Transverse colon (tissue), 4 donors: ENCODE measurements around the gene CFAP97. TPM values are rescaled to one million over a fixed set of nuclear protein-coding genes. Genes with fewer than 3 reads are reported as not detected.
A peak's percentile ranks its signal among the peaks of the same experiment; 100 is the strongest.
"Not testable (repeated sequence)": the region's sequence is repeated elsewhere in the genome, so short reads cannot be mapped to it uniquely, and the experiment has no call there.

Experiments
- DNase-seq: peaks from one replicate; pipeline ENCODE4 v3.0.0-alpha.2; 2019
- H3K27ac ChIP-seq, 4 donors: fragments of 200-600 bp; sonication (generic); 2 replicates each; pipeline ENCODE4 v1.5.1; 2016 to 2018; ENCODE audit warnings: inconsistent platforms in 4 of 4
- H3K27me3 ChIP-seq: fragments of 200-600 bp; sonication (generic); 2 replicates; pipeline ENCODE4 v1.5.1; 2017; ENCODE audit warnings: inconsistent platforms
- H3K36me3 ChIP-seq, 4 donors: fragments of 200-600 bp; sonication (generic); 2 replicates each; pipeline ENCODE4 v1.5.1; 2017 to 2019; ENCODE audit warnings: inconsistent platforms in 4 of 4
- H3K4me1 ChIP-seq, 4 donors: fragments of 200-600 bp; sonication (generic); 2 replicates each; pipeline ENCODE4 v1.5.1; 2017 to 2020; ENCODE audit warnings: inconsistent platforms in 4 of 4
- H3K4me3 ChIP-seq, 4 donors: fragments of 200-600 bp; sonication (generic); 1 replicate in 1 of 4; 2 replicates in 3 of 4; pipeline versions ENCODE4 v1.5.1 to v1.6.1; 2017 to 2019; ENCODE audit warnings: inconsistent platforms in 4 of 4
- H3K9me3 ChIP-seq, 2 donors: fragments of 200-600 bp; sonication (generic); 2 replicates each; pipeline ENCODE4 v1.5.1; 2017 to 2019; ENCODE audit warnings: inconsistent platforms in 2 of 2
- CTCF ChIP-seq, 5 experiments: fragments of 200-600 bp in 3 of 5; fragments of 450-650 bp in 2 of 5; sonication (generic) in 3 of 5; IDR thresholded peaks; 1 replicate in 2 of 5; 2 replicates in 3 of 5; pipeline ENCODE4 v1.5.1; 2016 to 2017; ENCODE audit warnings: antibody characterized with exemption in 5 of 5, inconsistent platforms in 3 of 5, mild to moderate bottlenecking in 2 of 5, moderate library complexity in 1 of 5
- EP300 ChIP-seq: sonication (generic); formaldehyde crosslinking; IDR thresholded peaks from one replicate; pipeline ENCODE4 v1.6.1; 2017; ENCODE audit warnings: antibody characterized with exemption, low read depth
- POLR2A ChIP-seq: fragments of 450-650 bp; IDR thresholded peaks from one replicate; pipeline ENCODE4 v1.6.1; 2016; ENCODE audit warnings: antibody characterized with exemption, mild to moderate bottlenecking, moderate library complexity
- POLR2AphosphoS5 ChIP-seq, 3 donors: sonication (generic); formaldehyde crosslinking; IDR thresholded peaks; one replicate each; pipeline ENCODE4 v1.6.1; 2016; ENCODE audit warnings: antibody characterized with exemption in 3 of 3
- WGBS, 2 donors: methylation state at CpG; one replicate each; pipeline ENCODE4 v1.1.5; 2018; ENCODE audit warnings: low coverage in 1 of 2; 5-methylcytosine and 5-hydroxymethylcytosine counted together
- in situ Hi-C, 4 donors: fragments of 200-750 bp; cut with MboI; loops; one replicate each; pipeline versions ENCODE4 v1.15.0 to v1.15.1; 2017; ENCODE audit warnings: low sequenced_read_pairs in 3 of 4, low pct_ligation_motif_present in 1 of 4, low pct_unique_long_range_greater_than_20kb in 1 of 4
- intact Hi-C: fragments of 100-400 bp; cut with DNase I; formaldehyde crosslinking; loops from one replicate; pipeline ENCODE4 v1.15.1; 2023; ENCODE audit warnings: low total_unique reads
- total RNA-seq, 4 donors: library from RNA; depleted of rRNA; stranded (reverse); fragments of >200 nt; gene quantifications; one replicate each; pipeline ENCODE4 v1.1.0, GENCODE V29; 2016

The CFAP97 gene
- total RNA-seq, 4 donors from 2014 or later = 4.6 to 17.1 (median 9.3) TPM

- TF ChIP-seq POLR2AphosphoS5 (IDR thresholded peaks at IDR 0.05) = no peak
- no peak for TF ChIP-seq CTCF (IDR thresholded peaks at IDR 0.05)
- no peak for TF ChIP-seq EP300
- no peak for TF ChIP-seq POLR2A
- in situ Hi-C loops (no loop called here), intact Hi-C loops (no loop called here)
- no peak for DNase-seq
- 60 to 78% methylated on average over 4 of the region's 4 CpGs for WGBS, 2 donors
- Histone ChIP-seq H3K36me3 (no peaks in the 10 kb centered on the region), H3K27ac (no peak overlapping the region), H3K9me3 (no peaks in the 10 kb centered on the region), H3K4me3 (no peak overlapping the region), H3K4me1 (peaks cover 0 to 16% (median 1%) of the 10 kb centered on the region in 4 donors), H3K27me3 (no peaks in the 10 kb centered on the region)
Observed at GRCh38 chr4:185244763-185245162, 41.0 kb upstream of the CFAP97 start.

GRCh38 chr4:185243879-185244278 is 40.1 kb upstream of the CFAP97 start:
- TF ChIP-seq EP300 (no peak), CTCF (IDR thresholded peaks at IDR 0.05) (no peak), POLR2AphosphoS5 (IDR thresholded peaks at IDR 0.05) (no peak), POLR2A (no peak)
- peaks cover 0 to 16% (median 1%) of the 10 kb centered on the region in 4 donors for H3K4me1 ChIP-seq
- intact Hi-C loops = no loop called here
- in situ Hi-C loops = no loop called here
- no peak overlapping the region for H3K27ac ChIP-seq
- no peak for DNase-seq
- no peaks in the 10 kb centered on the region for H3K36me3 ChIP-seq
- WGBS, 2 donors = 85 to 86% methylated on average over 4 of the region's 4 CpGs
- no peaks in the 10 kb centered on the region for H3K27me3 ChIP-seq
- H3K9me3 ChIP-seq = peaks cover 0 to under 1% of the 10 kb centered on the region in 2 donors
- H3K4me3 ChIP-seq = no peak overlapping the region

DNA sequence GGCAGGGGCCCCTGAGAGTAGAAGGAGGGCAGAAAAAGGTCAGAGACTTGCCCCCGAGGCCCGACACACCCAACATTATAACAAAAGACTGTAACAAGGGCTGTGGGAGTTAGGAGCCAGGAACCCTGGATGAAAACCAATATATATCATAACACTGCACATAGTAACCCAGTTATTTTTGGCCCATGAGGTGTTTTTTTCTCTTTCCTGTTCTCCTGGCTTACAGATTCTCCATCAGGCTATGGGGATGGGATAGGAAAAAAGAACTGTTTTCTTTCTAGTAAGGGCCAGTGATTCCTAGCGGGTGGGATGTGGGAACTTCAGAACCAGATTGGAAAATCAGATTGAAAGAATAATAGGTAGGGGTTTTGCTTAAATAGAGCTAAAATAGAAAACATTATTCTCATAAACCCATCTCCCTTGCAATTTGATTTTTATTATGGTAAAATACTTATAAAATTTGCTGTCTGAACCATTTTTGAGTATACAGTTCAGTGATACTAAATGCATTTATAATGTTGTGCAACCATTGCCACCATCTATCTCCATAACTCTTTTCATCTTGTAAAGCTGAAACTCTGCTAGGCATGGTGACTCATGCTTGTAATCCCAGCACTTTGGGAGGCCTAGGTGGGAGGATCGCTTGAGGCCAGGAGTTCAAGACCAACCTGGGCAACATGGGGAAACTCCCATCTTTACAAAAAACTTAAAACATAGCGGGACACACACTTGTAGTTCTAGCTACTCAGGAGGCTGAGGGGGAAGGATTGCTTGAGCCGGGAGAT is 39.1 kb upstream of the CFAP97 start:
- peak overlapping the region in 1 of 4 donors; percentile 16 for H3K27ac ChIP-seq
- no peaks in the 10 kb centered on the region for H3K36me3 ChIP-seq
- in situ Hi-C loops (no loop called here), intact Hi-C loops (no loop called here)
- no peak for DNase-seq
- no peaks in the 10 kb centered on the region for H3K27me3 ChIP-seq
- TF ChIP-seq EP300 (no peak), POLR2AphosphoS5 (IDR thresholded peaks at IDR 0.05) (no peak)
- peaks cover 0 to 3% of the 10 kb centered on the region in 2 donors for H3K9me3 ChIP-seq
- 76 to 80% methylated on average over 4 to 6 of the region's 6 CpGs for WGBS, 2 donors
- no peak overlapping the region for H3K4me3 ChIP-seq
- peaks cover 0 to 16% (median 1%) of the 10 kb centered on the region in 4 donors for H3K4me1 ChIP-seq

DNA sequence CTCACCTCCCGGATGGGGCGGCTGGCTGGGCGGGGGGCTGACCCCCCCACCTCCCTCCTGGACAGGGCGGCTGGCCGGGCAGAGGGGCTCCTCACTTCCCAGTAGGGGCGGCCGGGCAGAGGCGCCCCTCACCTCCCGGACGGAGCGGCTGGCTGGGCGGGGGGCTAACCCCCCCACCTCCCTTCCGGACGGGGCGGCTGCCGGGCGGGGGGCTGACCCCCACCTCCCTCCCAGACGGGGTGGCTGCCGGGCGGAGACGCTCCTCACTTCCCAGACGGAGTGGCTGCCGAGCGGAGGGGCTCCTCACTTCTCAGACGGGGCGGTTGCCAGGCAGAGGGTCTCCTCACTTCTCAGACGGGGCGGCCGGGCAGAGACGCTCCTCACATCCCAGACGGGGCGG is 36.7 kb upstream of the CFAP97 start:
- H3K36me3 ChIP-seq, in situ Hi-C loops, H3K27me3 ChIP-seq, H3K9me3 ChIP-seq, H3K4me3 ChIP-seq, DNase-seq, intact Hi-C loops, H3K27ac ChIP-seq: not testable (repeated sequence)
- H3K4me1 ChIP-seq = peaks cover 6 to 21% (median 11%) of the 10 kb centered on the region in 4 donors
- no CpG with 5 or more reads among the region's 32 CpGs for WGBS, 2 donors

DNA sequence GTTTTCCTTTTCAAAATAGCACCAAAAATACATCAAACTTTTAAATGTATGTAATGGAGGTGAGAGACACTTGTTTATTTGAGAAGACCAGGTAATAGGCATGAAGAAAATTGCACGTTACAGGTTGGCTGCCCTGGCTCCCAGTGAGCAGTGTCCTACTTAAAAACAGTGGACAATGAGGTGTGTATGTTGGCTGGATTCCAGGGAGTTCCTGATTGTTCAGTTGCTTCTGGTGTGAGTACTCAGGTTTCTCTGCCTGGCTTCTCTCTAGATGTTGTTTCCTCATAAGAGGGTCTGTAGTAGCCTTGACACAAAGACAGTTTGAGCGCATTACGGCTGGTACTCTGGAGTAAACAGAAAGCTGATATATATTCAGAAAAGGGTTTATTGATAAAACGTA is 35.0 kb upstream of the CFAP97 start:
- intact Hi-C loops (loop anchor here (10.0 kb wide), 1 partner anchor 974 kb away; no protein-coding TSS in a partner anchor), in situ Hi-C loops (no loop called here)
- no peak for DNase-seq
- no peak overlapping the region for H3K4me3 ChIP-seq
- H3K27me3 ChIP-seq = no peaks in the 10 kb centered on the region
- H3K27ac ChIP-seq = no peak overlapping the region
- no peak for TF ChIP-seq POLR2A
- no peak for TF ChIP-seq CTCF (IDR thresholded peaks at IDR 0.05)
- no peak for TF ChIP-seq EP300
- no peak for TF ChIP-seq POLR2AphosphoS5 (IDR thresholded peaks at IDR 0.05)
- H3K9me3 ChIP-seq = peaks cover 0 to 3% of the 10 kb centered on the region in 2 donors
- 83% methylated on average over 4 of the region's 4 CpGs; no CpG with 5 or more reads in 1 of the 2 donors for WGBS, 2 donors
- H3K4me1 ChIP-seq = peaks cover 6 to 22% (median 13%) of the 10 kb centered on the region in 4 donors
- H3K36me3 ChIP-seq = no peaks in the 10 kb centered on the region
